ENCODE results near the gene TP63.

GRCh38 chr3:189897406-189897805, 266.2 kb downstream of the TP63 start:
- TF ChIP-seq CTCF (IDR thresholded peaks at IDR 0.05) (no peak), POLR2A (IDR thresholded peaks at IDR 0.05) (no peak)
